ENCODE data around the gene E2F8.

DNA sequence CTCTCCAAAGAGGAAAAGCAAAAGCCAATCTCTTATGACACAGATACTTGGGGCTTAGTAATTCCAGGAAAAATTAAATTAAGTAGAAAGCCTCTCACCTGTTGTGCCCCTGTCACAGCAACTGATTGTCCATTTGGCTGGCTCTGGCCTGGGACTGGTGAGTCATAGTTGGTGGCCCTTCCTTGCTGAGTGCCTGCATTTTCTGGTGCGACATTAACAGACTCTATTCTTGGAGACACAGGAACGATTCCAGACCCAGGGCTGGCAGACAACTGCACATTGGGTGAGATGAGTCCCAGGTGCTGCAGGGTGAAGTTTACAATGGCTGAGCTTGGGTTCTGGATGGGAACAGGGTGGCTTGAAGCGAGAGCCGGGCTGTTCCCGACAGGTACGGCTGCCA lies 15.6 kb downstream of the E2F8 start:
- TF ChIP-seq TAF1 (IDR thresholded peaks at IDR 0.05; ENCODE audit: low read depth, low read length) (no peak), POLR2A (IDR thresholded peaks at IDR 0.05; ENCODE audit: low read depth, low read length) (no peak)

Measured in GM12891 (cell line).